K562 (cell line): Measurements from ENCODE around the gene NFATC1. TPM values are rescaled to one million over a fixed set of nuclear protein-coding genes. Genes with fewer than 3 reads are reported as not detected.

Experiments used
- ATAC-seq: fragments of 200-7000 bp; cut with Tn5 transposase; 3 replicates; pipeline ENCODE4 v1.9.1; 2020; ENCODE audit warnings: moderate library complexity
- BruUV-seq: library from RNA; stranded (reverse); fragments of 400-500 nt; replicated peaks from 2 replicates; lab custom pipeline; 2021; lab: Mats Ljungman, UMichigan
- CTCF ChIA-PET: fragments of 300-600 bp; formaldehyde crosslinking; extraction: SDS; loops from one replicate; lab custom pipeline; 2021; ENCODE audit warnings: low intra/inter-chr PET ratio; lab: Yijun Ruan, JAX
- POLR2A ChIA-PET: fragments of 300-600, 350-650 bp; sonication (Branson Sonifier 250); formaldehyde crosslinking; extraction: SDS; loops from one replicate; lab custom pipeline; 2021; ENCODE audit warnings: antibody characterized with exemption, inconsistent platforms; lab: Yijun Ruan, JAX
- DNase-seq, 4 experiments: peaks; one replicate each; pipeline versions ENCODE4 v3.0.0 to v3.0.0-alpha.2; 2011 to 2018; ENCODE audit warnings: low spot score in 3 of 4, mixed read lengths in 3 of 4; ENCODE audit errors: extremely low read depth in 1 of 4
- FAIRE-seq: peaks from 2 replicates; lab custom pipeline; 2011; peaks lifted over from hg19 to GRCh38; lab: Jason Lieb, UNC
- H2AFZ ChIP-seq: 2 replicates; pipeline ENCODE4 v1.6.0; 2011; ENCODE audit warnings: low read depth, low read length, control low read depth, inconsistent platforms
- H3K27ac ChIP-seq: fragments of 200-600 bp; 3 replicates; pipeline ENCODE4 v1.8.0; 2011; ENCODE audit warnings: low read depth, mild to moderate bottlenecking, control low read depth, inconsistent platforms, low read length, moderate library complexity, mixed read lengths; ENCODE audit errors: extremely low read depth
- H3K27me3 ChIP-seq, 2 experiments: fragments of 300-600 bp in 1 of 2; 2 replicates in 1 of 2; 3 replicates in 1 of 2; pipeline versions ENCODE4 v1.6.0 to v1.8.0; 2011; ENCODE audit warnings: inconsistent platforms in 2 of 2, low read length in 2 of 2, mild to moderate bottlenecking in 1 of 2, mixed read lengths in 1 of 2, moderate library complexity in 1 of 2; ENCODE audit not compliant: control insufficient read depth in 2 of 2, insufficient read depth in 2 of 2
- H3K36me3 ChIP-seq: fragments of 300-600 bp; 3 replicates; pipeline ENCODE4 v1.8.0; 2011; ENCODE audit warnings: mild to moderate bottlenecking, low read length, inconsistent platforms; ENCODE audit not compliant: control insufficient read depth, insufficient read depth
- H3K4me1 ChIP-seq, 2 experiments: fragments of 200-600 bp in 1 of 2; replicated peaks in 1 of 2; 2 replicates in 1 of 2; 3 replicates in 1 of 2; pipeline versions ENCODE4 v1.5.1 to v1.8.0; 2011; ENCODE audit warnings: inconsistent platforms in 2 of 2, low read length in 2 of 2, mild to moderate bottlenecking in 1 of 2, mixed read lengths in 1 of 2, moderate library complexity in 1 of 2; ENCODE audit not compliant: control insufficient read depth in 2 of 2, insufficient read depth in 2 of 2
- H3K4me2 ChIP-seq: 2 replicates; pipeline ENCODE4 v1.6.1; 2011; ENCODE audit warnings: low read length, control low read depth, inconsistent platforms, mixed read lengths; ENCODE audit not compliant: insufficient read depth
- H3K4me3 ChIP-seq: fragments of 200-600 bp; sonication (generic), shearing (Covaris generic); 2 replicates; pipeline ENCODE4 v1.5.1; 2016; ENCODE audit warnings: control low read depth, inconsistent platforms
- H3K79me2 ChIP-seq: fragments of 200-600 bp; 3 replicates; pipeline ENCODE4 v1.8.0; 2011; ENCODE audit warnings: low read length, inconsistent platforms; ENCODE audit not compliant: control insufficient read depth, insufficient read depth
- H3K9ac ChIP-seq, 2 experiments: 2 replicates each; pipeline versions ENCODE4 v1.6.0 to v1.6.1; 2011; ENCODE audit warnings: low read depth in 2 of 2, low read length in 2 of 2, control low read depth in 1 of 2, inconsistent platforms in 1 of 2, mild to moderate bottlenecking in 1 of 2, mixed read lengths in 1 of 2; ENCODE audit not compliant: insufficient read depth in 1 of 2
- H3K9me1 ChIP-seq: one replicate; pipeline ENCODE4 v1.6.0; 2011; ENCODE audit warnings: inconsistent platforms, mild to moderate bottlenecking, low read length, moderate library complexity; ENCODE audit not compliant: control insufficient read depth, insufficient read depth
- H3K9me3 ChIP-seq: replicated peaks from 2 replicates; pipeline ENCODE4 v1.5.1; 2011; ENCODE audit warnings: low read depth, low read length, inconsistent platforms; ENCODE audit not compliant: control insufficient read depth, insufficient read depth
- H4K20me1 ChIP-seq: replicated peaks from 2 replicates; pipeline ENCODE4 v1.6.1; 2011; ENCODE audit warnings: low read length, inconsistent platforms, mixed read lengths; ENCODE audit not compliant: control insufficient read depth, insufficient read depth
- CXXC5 ChIP-seq: fragments of 250-450 bp; sonication (Bioruptor Pico); IDR thresholded peaks from 2 replicates; pipeline ENCODE4 v1.8.0; 2022; ENCODE audit warnings: inconsistent platforms, mild to moderate bottlenecking, moderate library complexity
- JUNB ChIP-seq: fragments of 450-650 bp; formaldehyde crosslinking; conservative IDR thresholded peaks from 2 replicates; pipeline ENCODE4 v1.4.0; 2020; ENCODE audit warnings: mild to moderate bottlenecking
- KDM2B ChIP-seq: fragments of 250-450 bp; sonication (Bioruptor Pico); IDR thresholded peaks from 2 replicates; pipeline ENCODE4 v1.8.0; 2021; ENCODE audit warnings: mild to moderate bottlenecking, moderate library complexity
- KLF6 ChIP-seq: fragments of 250-450 bp; sonication (Bioruptor Pico); IDR thresholded peaks from 2 replicates; pipeline ENCODE4 v1.4.0; 2020; ENCODE audit warnings: mild to moderate bottlenecking, moderate library complexity, borderline replicate concordance
- NFATC3 ChIP-seq: fragments of 450-650 bp; IDR thresholded peaks from 2 replicates; pipeline ENCODE4 v1.6.1; 2017; ENCODE audit warnings: mild to moderate bottlenecking
- RCOR1 ChIP-seq, 2 experiments: IDR thresholded peaks; 2 replicates each; pipeline ENCODE4 v1.6.1; 2012; ENCODE audit warnings: low read depth in 2 of 2, low read length in 2 of 2, borderline replicate concordance in 1 of 2, improper control_type of control experiment in 1 of 2
- SMAD4 ChIP-seq: fragments of 250-450 bp; sonication (Bioruptor Pico); conservative IDR thresholded peaks from 2 replicates; pipeline ENCODE4 v1.8.0; 2021; ENCODE audit warnings: inconsistent platforms, mild to moderate bottlenecking, moderate library complexity
- SRSF1 ChIP-seq: fragments of 200-400 bp; formaldehyde crosslinking; IDR thresholded peaks from 2 replicates; pipeline ENCODE4 v1.6.1; 2017; ENCODE audit warnings: mild to moderate bottlenecking, low read depth, low read length, moderate library complexity
- ZBTB7A ChIP-seq: IDR thresholded peaks from 2 replicates; pipeline ENCODE4 v1.6.1; 2011; ENCODE audit warnings: low read depth, mild to moderate bottlenecking, low read length, moderate library complexity, borderline replicate concordance; ENCODE audit not compliant: control insufficient read depth
- ZBTB8A ChIP-seq: fragments of 450-650 bp; IDR thresholded peaks from 2 replicates; pipeline ENCODE4 v1.6.1; 2018; ENCODE audit warnings: mild to moderate bottlenecking, moderate library complexity; ENCODE audit not compliant: partially characterized antibody
- ZNF23 ChIP-seq: fragments of 250-450 bp; sonication (Bioruptor Pico); IDR thresholded peaks from 2 replicates; pipeline ENCODE4 v1.4.0; 2020; ENCODE audit warnings: mild to moderate bottlenecking
- ZNF695 ChIP-seq: fragments of 450-650 bp; formaldehyde crosslinking; IDR thresholded peaks from 2 replicates; pipeline ENCODE4 v1.4.0; 2020; ENCODE audit warnings: mild to moderate bottlenecking, moderate library complexity
- ZNF707 ChIP-seq: fragments of 250-450 bp; sonication (Bioruptor Pico); conservative IDR thresholded peaks from 2 replicates; pipeline ENCODE4 v1.8.0; 2022; ENCODE audit warnings: inconsistent platforms, mild to moderate bottlenecking, moderate library complexity
- WGBS: fragments of 100-300 bp; shearing (Covaris generic); methylation state at CpG from one replicate; pipeline ENCODE4 v1.1.6; 2016; ENCODE audit warnings: low coverage, mixed read lengths; ENCODE audit not compliant: insufficient coverage; ENCODE audit errors: missing lambda C conversion rate; 5-methylcytosine and 5-hydroxymethylcytosine counted together
- in situ Hi-C: fragments of 300-500 bp; cut with MboI; formaldehyde crosslinking; loops from 4 replicates; pipeline ENCODE4 v1.15.0; 2018; ENCODE audit warnings: inconsistent platforms, mixed read lengths
- intact Hi-C: fragments of 100-400 bp; cut with micrococcal nuclease; formaldehyde crosslinking; loops from 2 replicates; pipeline ENCODE4 v1.14.2; 2022
- polyA plus RNA-seq, 8 experiments: library from polyadenylated mRNA; depleted of rRNA in 4 of 8; stranded (reverse) in 5 of 8; unstranded in 3 of 8; fragments of >200 nt; fragmentation: Nextera tagmentation in 2 of 8; fragmentation: Illumina TruSeq in 1 of 8; extraction: Ambion mirVana in 2 of 8; extraction: Trizol in 1 of 8; gene quantifications; 2 replicates each; pipeline versions ENCODE4 v1.2.1 to v1.2.3, GENCODE V29; 2011 to 2014; ENCODE audit warnings: inconsistent platforms in 1 of 8, missing spikeins in 1 of 8
- total RNA-seq, 7 experiments: library from RNA; depleted of rRNA in 6 of 7; stranded (reverse); fragments of >200 nt in 6 of 7; fragmentation: Illumina TruSeq in 2 of 7; extraction: Trizol in 2 of 7; gene quantifications; 2 replicates each; pipeline versions ENCODE4 v1.2.1 to v1.2.3, GENCODE V29; 2011 to 2021; ENCODE audit warnings: low replicate concordance in 1 of 7
- TF ChIP-seq, protein P1 (sequence below): IDR thresholded peaks from 3 replicates; pipeline ENCODE4 v1.6.1; 2011; ENCODE audit warnings: borderline replicate concordance, mild to moderate bottlenecking; ENCODE audit not compliant: insufficient read length, insufficient read depth
- TF ChIP-seq, protein P2 (sequence below): sonication (generic); formaldehyde crosslinking; IDR thresholded peaks from 2 replicates; pipeline ENCODE4 v1.4.0; 2020; ENCODE audit warnings: mild to moderate bottlenecking, missing genetic modification reagents
- TF ChIP-seq, protein P3 (sequence below), 2 experiments: IDR thresholded peaks; 2 replicates each; pipeline ENCODE4 v1.6.1; 2011; ENCODE audit warnings: borderline replicate concordance in 1 of 2, control low read depth in 1 of 2, low read depth in 1 of 2, low read length in 1 of 2, mild to moderate bottlenecking in 1 of 2, mixed read lengths in 1 of 2, moderate library complexity in 1 of 2; ENCODE audit not compliant: insufficient read depth in 1 of 2, insufficient read length in 1 of 2, poor library complexity in 1 of 2, severe bottlenecking in 1 of 2; ENCODE audit errors: extremely low read depth in 1 of 2

The NFATC1 gene
- total and polyA plus RNA-seq, 9 of the 15 experiments (the other 6 are each of a cell fraction or from before 2014, with no cell fraction given): 1.1 to 16.4 (median 2.5) TPM

DNA sequence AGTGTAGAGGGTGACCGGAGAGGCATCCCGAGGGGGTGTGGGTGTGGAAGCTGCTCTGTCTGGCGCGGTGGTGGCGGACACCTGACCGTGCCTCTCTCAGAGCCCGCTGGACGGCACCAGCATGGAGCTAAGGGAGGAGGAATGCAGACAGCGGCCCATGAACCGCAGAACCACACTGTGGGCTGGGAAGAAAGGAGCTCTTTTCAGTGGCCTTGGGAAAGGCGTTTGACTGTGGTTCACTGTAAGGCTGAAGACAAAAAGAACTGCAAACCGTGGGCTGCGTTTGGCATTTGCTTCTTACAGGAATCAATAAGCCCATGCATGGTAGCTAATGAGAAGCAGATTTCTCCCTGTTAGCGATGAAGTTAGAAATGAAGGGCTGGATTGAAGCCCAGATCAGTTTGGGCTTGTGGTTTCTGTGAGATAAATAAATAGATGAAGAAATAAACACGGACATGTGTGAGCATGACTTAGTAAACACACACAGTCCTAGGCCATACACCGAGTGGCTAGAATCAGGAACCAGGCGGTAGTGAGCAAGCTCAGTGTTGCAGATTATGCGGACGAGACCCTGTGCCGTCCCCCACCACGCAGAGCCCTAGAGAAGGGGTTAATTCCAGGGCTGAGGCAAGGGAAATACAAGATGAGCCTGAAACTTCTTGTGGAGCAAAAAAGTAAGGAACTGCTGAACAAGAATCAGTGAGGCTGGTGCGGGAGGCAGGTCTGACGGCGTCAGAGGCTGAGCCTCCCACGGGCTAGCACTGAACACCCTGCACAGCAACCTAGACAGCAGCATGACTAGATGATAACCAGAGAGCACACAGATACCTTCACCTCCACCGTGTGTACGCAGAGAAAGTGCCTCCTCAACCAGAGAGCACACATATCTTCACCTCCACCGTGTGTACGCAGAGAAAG is 29.3 kb upstream of the NFATC1 start (continued):
- TF ChIP-seq, protein P1, sequence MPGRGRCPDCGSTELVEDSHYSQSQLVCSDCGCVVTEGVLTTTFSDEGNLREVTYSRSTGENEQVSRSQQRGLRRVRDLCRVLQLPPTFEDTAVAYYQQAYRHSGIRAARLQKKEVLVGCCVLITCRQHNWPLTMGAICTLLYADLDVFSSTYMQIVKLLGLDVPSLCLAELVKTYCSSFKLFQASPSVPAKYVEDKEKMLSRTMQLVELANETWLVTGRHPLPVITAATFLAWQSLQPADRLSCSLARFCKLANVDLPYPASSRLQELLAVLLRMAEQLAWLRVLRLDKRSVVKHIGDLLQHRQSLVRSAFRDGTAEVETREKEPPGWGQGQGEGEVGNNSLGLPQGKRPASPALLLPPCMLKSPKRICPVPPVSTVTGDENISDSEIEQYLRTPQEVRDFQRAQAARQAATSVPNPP: no peak
- no peak for TF ChIP-seq ZNF695 (CRISPR knock-in tag)
- TF ChIP-seq ZNF707: no peak
- TF ChIP-seq SRSF1: no peak
- TF ChIP-seq NFATC3: no peak
- no peak for TF ChIP-seq RCOR1 (IDR thresholded peaks at IDR 0.05; ENCODE audit: borderline replicate concordance in 1 of 2, low read depth in 2 of 2, low read length in 2 of 2)

DNA sequence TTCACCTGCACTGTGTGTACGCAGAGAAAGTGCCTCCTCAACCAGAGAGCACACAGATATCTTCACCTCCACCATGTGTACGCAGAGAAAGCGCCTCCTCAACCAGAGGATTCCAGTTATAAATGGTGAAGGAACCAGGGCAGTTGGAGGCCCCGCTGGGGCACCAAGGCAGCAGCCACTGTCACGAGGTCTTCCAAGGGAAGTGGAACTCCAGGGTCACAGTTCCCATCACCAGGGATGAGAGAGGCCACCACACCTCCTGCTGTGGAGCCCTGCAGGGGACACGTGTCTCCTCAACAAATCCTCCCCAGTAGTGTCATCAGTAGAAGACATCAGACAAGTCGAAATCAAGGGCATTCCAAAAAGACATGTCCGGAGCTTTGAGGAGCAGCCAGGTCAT is 28.2 kb upstream of the NFATC1 start:
- Histone ChIP-seq H3K4me2 (no peak overlapping the region), H3K27ac (no peak overlapping the region), H3K79me2 (no peaks in the 10 kb centered on the region), H3K36me3 (peaks cover 2% of the 10 kb centered on the region; the same call in 1 of the 3 replicates), H3K9ac (no peak overlapping the region), H3K9me1 (no peaks in the 10 kb centered on the region), H3K9me3 (no peaks in the 10 kb centered on the region), H2AFZ (no peak overlapping the region), H3K27me3 (no peaks in the 10 kb centered on the region), H3K4me1 (no peaks in the 10 kb centered on the region), H3K4me3 (no peak overlapping the region), H4K20me1 (no peaks in the 10 kb centered on the region)
- no peak for ATAC-seq
- FAIRE-seq: no peak
- ChIA-PET CTCF (no interaction called here), POLR2A (no interaction called here)
- intact Hi-C loops (no loop called here), in situ Hi-C loops (no loop called here)
- BruUV-seq: no TSS peak
- no peak for DNase-seq
- WGBS: 81% methylated on average over 7 of the region's 8 CpGs
- TF ChIP-seq ZBTB8A (no peak), SMAD4 (CRISPR knock-in tag) (no peak), JUNB (no peak), KLF6 (CRISPR knock-in tag) (no peak), ZBTB7A (no peak), KDM2B (CRISPR knock-in tag) (no peak), CXXC5 (no peak), ZNF23 (no peak)
- TF ChIP-seq, protein P2, sequence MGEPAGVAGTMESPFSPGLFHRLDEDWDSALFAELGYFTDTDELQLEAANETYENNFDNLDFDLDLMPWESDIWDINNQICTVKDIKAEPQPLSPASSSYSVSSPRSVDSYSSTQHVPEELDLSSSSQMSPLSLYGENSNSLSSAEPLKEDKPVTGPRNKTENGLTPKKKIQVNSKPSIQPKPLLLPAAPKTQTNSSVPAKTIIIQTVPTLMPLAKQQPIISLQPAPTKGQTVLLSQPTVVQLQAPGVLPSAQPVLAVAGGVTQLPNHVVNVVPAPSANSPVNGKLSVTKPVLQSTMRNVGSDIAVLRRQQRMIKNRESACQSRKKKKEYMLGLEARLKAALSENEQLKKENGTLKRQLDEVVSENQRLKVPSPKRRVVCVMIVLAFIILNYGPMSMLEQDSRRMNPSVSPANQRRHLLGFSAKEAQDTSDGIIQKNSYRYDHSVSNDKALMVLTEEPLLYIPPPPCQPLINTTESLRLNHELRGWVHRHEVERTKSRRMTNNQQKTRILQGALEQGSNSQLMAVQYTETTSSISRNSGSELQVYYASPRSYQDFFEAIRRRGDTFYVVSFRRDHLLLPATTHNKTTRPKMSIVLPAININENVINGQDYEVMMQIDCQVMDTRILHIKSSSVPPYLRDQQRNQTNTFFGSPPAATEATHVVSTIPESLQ: no peak
- TF ChIP-seq, protein P3, sequence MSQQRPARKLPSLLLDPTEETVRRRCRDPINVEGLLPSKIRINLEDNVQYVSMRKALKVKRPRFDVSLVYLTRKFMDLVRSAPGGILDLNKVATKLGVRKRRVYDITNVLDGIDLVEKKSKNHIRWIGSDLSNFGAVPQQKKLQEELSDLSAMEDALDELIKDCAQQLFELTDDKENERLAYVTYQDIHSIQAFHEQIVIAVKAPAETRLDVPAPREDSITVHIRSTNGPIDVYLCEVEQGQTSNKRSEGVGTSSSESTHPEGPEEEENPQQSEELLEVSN (IDR thresholded peaks at IDR 0.05; ENCODE audit: borderline replicate concordance in 1 of 2, extremely low read depth in 1 of 2, insufficient read depth in 1 of 2, insufficient read length in 1 of 2, low read depth in 1 of 2, low read length in 1 of 2, poor library complexity in 1 of 2, severe bottlenecking in 1 of 2): no peak
